Ureter (tissue), 1 donor: ENCODE data around the gene SLC47A2. TPM values are rescaled to one million over a fixed set of nuclear protein-coding genes. Genes with fewer than 3 reads are reported as not detected.

Experiments used
- DNase-seq: peaks from one replicate; pipeline ENCODE4 v3.0.0-alpha.2; 2020; ENCODE audit warnings: low spot score
- total RNA-seq: library from RNA; stranded (reverse); gene quantifications from one replicate; pipeline ENCODE4 v1.2.4, GENCODE V29; 2023
- donor health status: DM: yes; HTN: yes; CAD: no.

Gene SLC47A2
- total RNA-seq, 1 donor from 2014 or later, result not detected

GRCh38 chr17:19747829-19748806, 31.7 kb upstream of the SLC47A2 start, which contains the start of gene ALDH3A1:
Gene ALDH3A1, minus strand, starts transcription at chr17:19748298. Its CDS starts 3,169 bp downstream, at chr17:19745129.
- DNase-seq, result no peak

GRCh38 chr17:19747159-19747719, 30.9 kb upstream of the SLC47A2 start:
- no peak for DNase-seq

GRCh38 chr17:19746517-19746916, 30.1 kb upstream of the SLC47A2 start:
- DNase-seq, result no peak

GRCh38 chr17:19744922-19745757, 28.8 kb upstream of the SLC47A2 start:
- DNase-seq, result peak; percentile 92

GRCh38 chr17:19744492-19744891, 28.1 kb upstream of the SLC47A2 start:
- no peak for DNase-seq

GRCh38 chr17:19743101-19744100, 27.0 kb upstream of the SLC47A2 start:
- DNase-seq, result no peak

GRCh38 chr17:19742495-19742894, 26.1 kb upstream of the SLC47A2 start:
- no peak for DNase-seq

- no peak for DNase-seq
Measured at GRCh38 chr17:19741832-19742457, 25.6 kb upstream of the SLC47A2 start.

GRCh38 chr17:19740933-19741332, 24.5 kb upstream of the SLC47A2 start:
- DNase-seq, result no peak

GRCh38 chr17:19739241-19740201, 23.1 kb upstream of the SLC47A2 start:
- DNase-seq, result no peak

GRCh38 chr17:19738757-19739156, 22.4 kb upstream of the SLC47A2 start:
- DNase-seq, result no peak

- DNase-seq, result no peak
Measured at GRCh38 chr17:19738073-19738449, 21.7 kb upstream of the SLC47A2 start.

GRCh38 chr17:19737305-19738072, 21.1 kb upstream of the SLC47A2 start:
- DNase-seq, result no peak

- DNase-seq, result no peak
Measured at GRCh38 chr17:19736071-19736470, 19.7 kb upstream of the SLC47A2 start.

GRCh38 chr17:19733953-19734526, 17.7 kb upstream of the SLC47A2 start:
- DNase-seq, result no peak

GRCh38 chr17:19731626-19732025, 15.2 kb upstream of the SLC47A2 start:
- DNase-seq, result no peak

GRCh38 chr17:19730843-19731242, 14.5 kb upstream of the SLC47A2 start:
- no peak for DNase-seq

GRCh38 chr17:19729900-19730299, 13.5 kb upstream of the SLC47A2 start:
- no peak for DNase-seq
